Activated CD8-positive, alpha-beta memory T cell treated with anti-CD3 and anti-CD28 coated beads, Interleukin-2, amount 10 ng/mL, durations not matched to agents 7 days and 5 days (primary cell): Measurements from ENCODE around the gene PIGP. TPM values are rescaled to one million over a fixed set of nuclear protein-coding genes. Genes with fewer than 3 reads are reported as not detected.

Experiments
- ATAC-seq: fragments of 150-1000 bp; cut with Tn5 transposase; one replicate; pipeline ENCODE4 v1.10.0; 2021; ENCODE audit warnings: moderate library complexity
- CTCF ChIA-PET: fragments of 350-600 bp; sonication (Branson Sonifier 250); formaldehyde crosslinking; loops from one replicate; lab custom pipeline; 2021; ENCODE audit warnings: antibody characterized with exemption; lab: Charles Lee
- DNase-seq: peaks from one replicate; pipeline ENCODE4 v3.0.0-alpha.2; 2020
- H3K27ac Mint-ChIP-seq: one replicate; pipeline ENCODE4 v1.8.0; 2021; ENCODE audit warnings: mild to moderate bottlenecking, mixed read lengths
- H3K27me3 Mint-ChIP-seq: one replicate; pipeline ENCODE4 v1.8.0; 2021; ENCODE audit warnings: mixed read lengths
- H3K36me3 Mint-ChIP-seq: one replicate; pipeline ENCODE4 v1.8.0; 2021; ENCODE audit warnings: mild to moderate bottlenecking, mixed read lengths
- H3K4me1 Mint-ChIP-seq: one replicate; pipeline ENCODE4 v1.8.0; 2021; ENCODE audit warnings: mixed read lengths
- H3K4me3 Mint-ChIP-seq: one replicate; pipeline ENCODE4 v1.8.0; 2021; ENCODE audit warnings: mild to moderate bottlenecking, moderate library complexity, mixed read lengths
- H3K9me3 Mint-ChIP-seq: one replicate; pipeline ENCODE4 v1.8.0; 2022; ENCODE audit warnings: low read depth, mixed read lengths
- total RNA-seq, 2 experiments: library from RNA; stranded (reverse); gene quantifications; one replicate each; pipeline ENCODE4 v1.2.3, GENCODE V29; 2021

The PIGP gene
- total RNA-seq, 2 experiments from 2014 or later = 16.1 to 16.6 TPM

GRCh38 chr21:37026499-37026898 is 46.4 kb downstream of the PIGP start:
- Mint-ChIP-seq H3K27ac (no peak overlapping the region), H3K9me3 (no peaks in the 10 kb centered on the region), H3K27me3 (peaks cover 6% of the 10 kb centered on the region), H3K36me3 (no peaks in the 10 kb centered on the region), H3K4me1 (no peaks in the 10 kb centered on the region), H3K4me3 (no peak overlapping the region)
- CTCF ChIA-PET = interaction anchor here (0.8 to 1.8 kb wide), 2 partner anchors 11 to 53 kb away, joined by 3 to 8 read pairs; no protein-coding TSS in a partner anchor
- no peak for ATAC-seq
- no peak for DNase-seq

GRCh38 chr21:37017951-37018679 is 54.8 kb downstream of the PIGP start:
- H3K36me3 Mint-ChIP-seq = no peaks in the 10 kb centered on the region
- no peak for ATAC-seq
- CTCF ChIA-PET = no interaction called here
- no peaks in the 10 kb centered on the region for H3K9me3 Mint-ChIP-seq
- peaks cover 21% of the 10 kb centered on the region for H3K27me3 Mint-ChIP-seq
- H3K27ac Mint-ChIP-seq = no peak overlapping the region
- DNase-seq = no peak
- no peak overlapping the region for H3K4me3 Mint-ChIP-seq
- H3K4me1 Mint-ChIP-seq = peaks cover 4% of the 10 kb centered on the region

Other genes with a start within 250 kb of the PIGP start
- 10 to 100 TPM; 14.2 to 16.2 TPM for gene HLCS, start 106.4 kb downstream of the PIGP start, total RNA-seq
- under 1 TPM in 1 of 2 experiments, not detected in 1; 0.14 TPM for gene RIPPLY3, start 66.4 kb downstream of the PIGP start, total RNA-seq
- gene TTC3, start 183 bp upstream of the PIGP start, total RNA-seq = 10 to 100 TPM; 44.0 to 55.0 TPM
- 10 to 100 TPM; 83.1 to 94.3 TPM for gene VPS26C, start 194.3 kb upstream of the PIGP start, total RNA-seq